Activated naive CD4-positive, alpha-beta T cell treated with anti-CD3 and anti-CD28 coated beads, Interleukin-2, amount 50 U/mL, for 24 hours (primary cell): Measurements from ENCODE around the gene MCIDAS.

Source experiments
- H3K27ac Mint-ChIP-seq: one replicate; pipeline ENCODE4 v1.8.0; 2021; ENCODE audit warnings: mild to moderate bottlenecking, mixed read lengths
- H3K27me3 Mint-ChIP-seq: one replicate; pipeline ENCODE4 v1.8.0; 2021; ENCODE audit warnings: mixed read lengths
- H3K36me3 Mint-ChIP-seq: one replicate; pipeline ENCODE4 v1.8.0; 2021; ENCODE audit warnings: mixed read lengths
- H3K4me1 Mint-ChIP-seq: one replicate; pipeline ENCODE4 v1.8.0; 2021; ENCODE audit warnings: mixed read lengths
- H3K4me3 Mint-ChIP-seq: one replicate; pipeline ENCODE4 v1.8.0; 2021; ENCODE audit warnings: mild to moderate bottlenecking, mixed read lengths
- H3K9me3 Mint-ChIP-seq: one replicate; pipeline ENCODE4 v1.8.0; 2021; ENCODE audit warnings: mixed read lengths

Gene MCIDAS

GRCh38 chr5:55226934-55227663, at the start of gene MCIDAS:
Gene MCIDAS, minus strand, starts transcription at chr5:55227315. Its CDS starts 177 bp downstream, at chr5:55227138.
- peaks cover 46% of the 10 kb centered on the region for H3K4me1 Mint-ChIP-seq
- H3K4me3 Mint-ChIP-seq = peak within 1 kb of the TSS; percentile 68
- peaks cover 74% of the 10 kb centered on the region for H3K27me3 Mint-ChIP-seq
- peak within 1 kb of the TSS; percentile 41 for H3K27ac Mint-ChIP-seq
- H3K9me3 Mint-ChIP-seq = no peaks in the 10 kb centered on the region
- no peaks in the 10 kb centered on the region for H3K36me3 Mint-ChIP-seq

- Mint-ChIP-seq H3K9me3 (no peaks in the 10 kb centered on the region), H3K36me3 (peaks cover 26% of the 10 kb centered on the region), H3K27ac (no peak overlapping the region), H3K27me3 (no peaks in the 10 kb centered on the region), H3K4me3 (no peak overlapping the region), H3K4me1 (no peaks in the 10 kb centered on the region)
These were observed 49.7 kb upstream of the MCIDAS start for GRCh38 chr5:55276771-55277170.

- H3K9me3 Mint-ChIP-seq = no peaks in the 10 kb centered on the region
- H3K27ac Mint-ChIP-seq = no peak overlapping the region
- H3K4me3 Mint-ChIP-seq = no peak overlapping the region
- peaks cover 17% of the 10 kb centered on the region for H3K36me3 Mint-ChIP-seq
- no peaks in the 10 kb centered on the region for H3K4me1 Mint-ChIP-seq
- H3K27me3 Mint-ChIP-seq = no peaks in the 10 kb centered on the region
These were observed 31.2 kb upstream of the MCIDAS start for GRCh38 chr5:55258339-55258738.

- Mint-ChIP-seq H3K36me3 (peaks cover 7% of the 10 kb centered on the region), H3K9me3 (no peaks in the 10 kb centered on the region), H3K4me3 (no peak overlapping the region), H3K27ac (no peak overlapping the region), H3K4me1 (no peaks in the 10 kb centered on the region), H3K27me3 (no peaks in the 10 kb centered on the region)
These were observed 27.7 kb upstream of the MCIDAS start for GRCh38 chr5:55254802-55255201.

GRCh38 chr5:55250064-55250463, 22.9 kb upstream of the MCIDAS start:
- H3K4me1 Mint-ChIP-seq = no peaks in the 10 kb centered on the region
- peaks cover 5% of the 10 kb centered on the region for H3K36me3 Mint-ChIP-seq
- no peak overlapping the region for H3K27ac Mint-ChIP-seq
- no peak overlapping the region for H3K4me3 Mint-ChIP-seq
- peaks cover 3% of the 10 kb centered on the region for H3K27me3 Mint-ChIP-seq
- peaks cover 6% of the 10 kb centered on the region for H3K9me3 Mint-ChIP-seq

- Mint-ChIP-seq H3K36me3 (peaks cover 3% of the 10 kb centered on the region), H3K4me1 (no peaks in the 10 kb centered on the region), H3K9me3 (no peaks in the 10 kb centered on the region), H3K27ac (no peak overlapping the region), H3K27me3 (peaks cover 14% of the 10 kb centered on the region), H3K4me3 (no peak overlapping the region)
These were observed 14.6 kb upstream of the MCIDAS start for GRCh38 chr5:55241746-55242145.

- Mint-ChIP-seq H3K9me3 (no peaks in the 10 kb centered on the region), H3K36me3 (peaks cover 1% of the 10 kb centered on the region), H3K4me1 (peaks cover 13% of the 10 kb centered on the region), H3K27ac (no peak overlapping the region), H3K4me3 (no peak overlapping the region), H3K27me3 (peaks cover 34% of the 10 kb centered on the region)
These were observed 9.7 kb upstream of the MCIDAS start for GRCh38 chr5:55236800-55237199.

- Mint-ChIP-seq H3K9me3 (no peaks in the 10 kb centered on the region), H3K27me3 (peaks cover 54% of the 10 kb centered on the region), H3K36me3 (peaks cover 1% of the 10 kb centered on the region), H3K27ac (no peak overlapping the region), H3K4me1 (peaks cover 25% of the 10 kb centered on the region), H3K4me3 (peak overlapping the region; percentile 88)
These were observed 7.1 kb upstream of the MCIDAS start for GRCh38 chr5:55234121-55234700.

- H3K4me3 Mint-ChIP-seq = peak within 1 kb of the TSS; percentile 88
- H3K9me3 Mint-ChIP-seq = no peaks in the 10 kb centered on the region
- H3K27ac Mint-ChIP-seq = no peak within 1 kb of the TSS
- H3K27me3 Mint-ChIP-seq = peaks cover 60% of the 10 kb centered on the region
- H3K36me3 Mint-ChIP-seq = no peaks in the 10 kb centered on the region
- H3K4me1 Mint-ChIP-seq = peaks cover 25% of the 10 kb centered on the region
These were observed 6.1 kb upstream of the MCIDAS start, which contains the start of gene CCNO for GRCh38 chr5:55232985-55233928. Gene CCNO, minus strand, starts transcription at chr5:55233608. Its CDS starts 85 bp downstream, at chr5:55233523.

- no peaks in the 10 kb centered on the region for H3K36me3 Mint-ChIP-seq
- peaks cover 31% of the 10 kb centered on the region for H3K4me1 Mint-ChIP-seq
- no peak overlapping the region for H3K27ac Mint-ChIP-seq
- peaks cover 65% of the 10 kb centered on the region for H3K27me3 Mint-ChIP-seq
- no peaks in the 10 kb centered on the region for H3K9me3 Mint-ChIP-seq
- H3K4me3 Mint-ChIP-seq = peak overlapping the region; percentile 77
These were observed 5.3 kb upstream of the MCIDAS start for GRCh38 chr5:55232271-55232984.

- peak overlapping the region; percentile 77 for H3K4me3 Mint-ChIP-seq
- no peak overlapping the region for H3K27ac Mint-ChIP-seq
- H3K36me3 Mint-ChIP-seq = no peaks in the 10 kb centered on the region
- peaks cover 63% of the 10 kb centered on the region for H3K27me3 Mint-ChIP-seq
- no peaks in the 10 kb centered on the region for H3K9me3 Mint-ChIP-seq
- peaks cover 31% of the 10 kb centered on the region for H3K4me1 Mint-ChIP-seq
These were observed 4.8 kb upstream of the MCIDAS start for GRCh38 chr5:55231919-55232270.

GRCh38 chr5:55231029-55231918, 4.2 kb upstream of the MCIDAS start:
- H3K4me3 Mint-ChIP-seq = peak overlapping the region; percentile 77

GRCh38 chr5:55230086-55230629, 3.0 kb upstream of the MCIDAS start:
- Mint-ChIP-seq H3K27me3 (peaks cover 67% of the 10 kb centered on the region), H3K4me1 (peaks cover 41% of the 10 kb centered on the region), H3K36me3 (no peaks in the 10 kb centered on the region), H3K4me3 (no peak overlapping the region), H3K27ac (no peak overlapping the region), H3K9me3 (no peaks in the 10 kb centered on the region)

More at GRCh38 chr5:55231029-55231918, 4.2 kb upstream of the MCIDAS start:
- H3K9me3 Mint-ChIP-seq = no peaks in the 10 kb centered on the region
- H3K36me3 Mint-ChIP-seq = no peaks in the 10 kb centered on the region
- H3K27me3 Mint-ChIP-seq = peaks cover 60% of the 10 kb centered on the region
- H3K4me1 Mint-ChIP-seq = peaks cover 33% of the 10 kb centered on the region
- H3K27ac Mint-ChIP-seq = no peak overlapping the region
